ENCODE measurements around the gene SLC26A11.
A peak's percentile ranks its signal among the peaks of the same experiment; 100 is the strongest.
"Not testable (repeated sequence)": the region's sequence is repeated elsewhere in the genome, so short reads cannot be mapped to it uniquely, and the experiment has no call there.

The SLC26A11 gene

GRCh38 chr17:80253631-80254395, 33.6 kb downstream of the SLC26A11 start:
- Histone ChIP-seq H3K9me3 (ENCODE audit: severe bottlenecking) (no peaks in the 10 kb centered on the region), H3K36me3 (ENCODE audit: low read depth) (no peaks in the 10 kb centered on the region), H3K27ac (ENCODE audit: poor library complexity, severe bottlenecking) (peak overlapping the region; percentile 84), H3K27me3 (ENCODE audit: insufficient read depth, poor library complexity, severe bottlenecking) (no peaks in the 10 kb centered on the region), H3K4me1 (ENCODE audit: insufficient read depth, poor library complexity, severe bottlenecking) (peaks cover 16% of the 10 kb centered on the region), H3K4me3 (ENCODE audit: severe bottlenecking) (no peak overlapping the region)
- no peak for TF ChIP-seq CTCF (IDR thresholded peaks at IDR 0.05; ENCODE audit: poor library complexity, severe bottlenecking)
- ATAC-seq (ENCODE audit: low read depth) (no peak), DNase-seq (ENCODE audit: low spot score) (no peak)

GRCh38 chr17:80254396-80255251, 34.4 kb downstream of the SLC26A11 start:
- ATAC-seq (ENCODE audit: low read depth) (peak; percentile 87), DNase-seq (ENCODE audit: low spot score) (no peak)
- peaks cover 16% of the 10 kb centered on the region for H3K4me1 ChIP-seq (ENCODE audit: insufficient read depth, poor library complexity, severe bottlenecking)
- H3K27me3 ChIP-seq (ENCODE audit: insufficient read depth, poor library complexity, severe bottlenecking): no peaks in the 10 kb centered on the region
- no peak overlapping the region for H3K4me3 ChIP-seq (ENCODE audit: severe bottlenecking)
- no peaks in the 10 kb centered on the region for H3K36me3 ChIP-seq (ENCODE audit: low read depth)
- peak overlapping the region; percentile 84 for H3K27ac ChIP-seq (ENCODE audit: poor library complexity, severe bottlenecking)
- H3K9me3 ChIP-seq (ENCODE audit: severe bottlenecking): no peaks in the 10 kb centered on the region
- no peak for TF ChIP-seq CTCF (IDR thresholded peaks at IDR 0.05; ENCODE audit: poor library complexity, severe bottlenecking)

GRCh38 chr17:80256034-80256350, 35.8 kb downstream of the SLC26A11 start:
- no peak for DNase-seq (ENCODE audit: low spot score)

GRCh38 chr17:80257716-80258213, 37.5 kb downstream of the SLC26A11 start:
- ATAC-seq (ENCODE audit: low read depth): no peak
- H3K4me1 ChIP-seq (ENCODE audit: insufficient read depth, poor library complexity, severe bottlenecking): peaks cover 24% of the 10 kb centered on the region

More at GRCh38 chr17:80256034-80256350, 35.8 kb downstream of the SLC26A11 start:
- H3K4me3 ChIP-seq (ENCODE audit: severe bottlenecking): no peak overlapping the region
- H3K27ac ChIP-seq (ENCODE audit: poor library complexity, severe bottlenecking): peak overlapping the region; percentile 84
- TF ChIP-seq CTCF (IDR thresholded peaks at IDR 0.05; ENCODE audit: poor library complexity, severe bottlenecking): no peak
- H3K27me3 ChIP-seq (ENCODE audit: insufficient read depth, poor library complexity, severe bottlenecking): no peaks in the 10 kb centered on the region
- H3K4me1 ChIP-seq (ENCODE audit: insufficient read depth, poor library complexity, severe bottlenecking): peaks cover 16% of the 10 kb centered on the region
- H3K9me3 ChIP-seq (ENCODE audit: severe bottlenecking): no peaks in the 10 kb centered on the region
- no peak for ATAC-seq (ENCODE audit: low read depth)
- no peaks in the 10 kb centered on the region for H3K36me3 ChIP-seq (ENCODE audit: low read depth)

GRCh38 chr17:80258296-80258695, 38.1 kb downstream of the SLC26A11 start:
- H3K4me1 ChIP-seq (ENCODE audit: insufficient read depth, poor library complexity, severe bottlenecking): peaks cover 27% of the 10 kb centered on the region
- DNase-seq (ENCODE audit: low spot score); H3K36me3 ChIP-seq (ENCODE audit: low read depth); H3K27me3 ChIP-seq (ENCODE audit: insufficient read depth, poor library complexity, severe bottlenecking); ATAC-seq (ENCODE audit: low read depth); H3K9me3 ChIP-seq (ENCODE audit: severe bottlenecking); H3K4me3 ChIP-seq (ENCODE audit: severe bottlenecking): not testable (repeated sequence)
- H3K27ac ChIP-seq (ENCODE audit: poor library complexity, severe bottlenecking): peak overlapping the region; percentile 71

More at GRCh38 chr17:80257716-80258213, 37.5 kb downstream of the SLC26A11 start:
- Histone ChIP-seq H3K36me3 (ENCODE audit: low read depth) (no peaks in the 10 kb centered on the region), H3K4me3 (ENCODE audit: severe bottlenecking) (no peak overlapping the region), H3K27me3 (ENCODE audit: insufficient read depth, poor library complexity, severe bottlenecking) (no peaks in the 10 kb centered on the region), H3K27ac (ENCODE audit: poor library complexity, severe bottlenecking) (no peak overlapping the region), H3K9me3 (ENCODE audit: severe bottlenecking) (no peaks in the 10 kb centered on the region)
- no peak for TF ChIP-seq CTCF (IDR thresholded peaks at IDR 0.05; ENCODE audit: poor library complexity, severe bottlenecking)
- no peak for DNase-seq (ENCODE audit: low spot score)

Measured in RWPE2 (cell line).